Uterus (tissue), 4 donors: ENCODE data around the gene PLK5. TPM values are rescaled to one million over a fixed set of nuclear protein-coding genes. Genes with fewer than 3 reads are reported as not detected.

Experiments used
- DNase-seq, 2 donors: peaks; one replicate each; pipeline ENCODE4 v3.0.0-alpha.2; 2019 to 2020
- H3K27ac ChIP-seq, 2 donors: fragments of 200-600 bp; sonication (generic); 1 replicate in 1 of 2; 2 replicates in 1 of 2; pipeline ENCODE4 v1.5.1; 2016 to 2018
- H3K27me3 ChIP-seq, 2 donors: fragments of 200-600 bp; sonication (generic); one replicate each; pipeline ENCODE4 v1.5.1; 2018 to 2019; ENCODE audit warnings: control low read depth in 1 of 2
- H3K36me3 ChIP-seq, 2 donors: fragments of 200-600 bp; sonication (generic); one replicate each; pipeline ENCODE4 v1.5.1; 2019; ENCODE audit warnings: control low read depth in 1 of 2
- H3K4me1 ChIP-seq, 2 donors: fragments of 200-600 bp; sonication (generic); one replicate each; pipeline ENCODE4 v1.5.1; 2018 to 2019; ENCODE audit warnings: control low read depth in 1 of 2
- H3K4me3 ChIP-seq, 2 donors: fragments of 200-600 bp; sonication (generic); 1 replicate in 1 of 2; 2 replicates in 1 of 2; pipeline ENCODE4 v1.5.1; 2018 to 2019; ENCODE audit warnings: mild to moderate bottlenecking in 1 of 2
- H3K9me3 ChIP-seq, 2 donors: fragments of 200-600 bp; sonication (generic); one replicate each; pipeline ENCODE4 v1.5.1; 2019; ENCODE audit warnings: control low read depth in 1 of 2
- POLR2A ChIP-seq, 2 donors: fragments of 450-650 bp; IDR thresholded peaks; one replicate each; pipeline ENCODE4 v1.6.1; 2016; ENCODE audit warnings: antibody characterized with exemption in 2 of 2, mild to moderate bottlenecking in 1 of 2, moderate library complexity in 1 of 2
- intact Hi-C: fragments of 100-400 bp; cut with DNase I; formaldehyde crosslinking; loops from one replicate; pipeline ENCODE4 v1.15.1; 2023; ENCODE audit warnings: low total_unique reads
- total RNA-seq, 4 donors: library from RNA; depleted of rRNA in 3 of 4; stranded (reverse); fragments of >200 nt in 3 of 4; gene quantifications; one replicate each; pipeline versions ENCODE4 v1.1.0 to v1.2.4, GENCODE V29; 2014 to 2023
- TF ChIP-seq, protein P1 (sequence below), 4 experiments: fragments of 200-600 bp in 2 of 4; fragments of 450-650 bp in 2 of 4; sonication (generic) in 2 of 4; IDR thresholded peaks; one replicate each; pipeline ENCODE4 v1.5.1; 2016 to 2019; ENCODE audit warnings: antibody characterized with exemption in 4 of 4, mild to moderate bottlenecking in 2 of 4, moderate library complexity in 1 of 4
- donor health status: DM: yes; HTN: yes; CAD: no.

Gene PLK5
- total RNA-seq, 4 donors from 2014 or later = 0.21 to 2.7 TPM; not detected in 2

GRCh38 chr19:1483131-1483978 is 40.5 kb upstream of the PLK5 start:
- Histone ChIP-seq H3K9me3 (no peaks in the 10 kb centered on the region), H3K4me3 (no peak overlapping the region), H3K4me1 (peaks cover 0 to 4% of the 10 kb centered on the region in 2 donors), H3K36me3 (no peaks in the 10 kb centered on the region), H3K27me3 (no peaks in the 10 kb centered on the region), H3K27ac (no peak overlapping the region)
- no peak for TF ChIP-seq POLR2A (IDR thresholded peaks at IDR 0.05)
- TF ChIP-seq, protein P1, sequence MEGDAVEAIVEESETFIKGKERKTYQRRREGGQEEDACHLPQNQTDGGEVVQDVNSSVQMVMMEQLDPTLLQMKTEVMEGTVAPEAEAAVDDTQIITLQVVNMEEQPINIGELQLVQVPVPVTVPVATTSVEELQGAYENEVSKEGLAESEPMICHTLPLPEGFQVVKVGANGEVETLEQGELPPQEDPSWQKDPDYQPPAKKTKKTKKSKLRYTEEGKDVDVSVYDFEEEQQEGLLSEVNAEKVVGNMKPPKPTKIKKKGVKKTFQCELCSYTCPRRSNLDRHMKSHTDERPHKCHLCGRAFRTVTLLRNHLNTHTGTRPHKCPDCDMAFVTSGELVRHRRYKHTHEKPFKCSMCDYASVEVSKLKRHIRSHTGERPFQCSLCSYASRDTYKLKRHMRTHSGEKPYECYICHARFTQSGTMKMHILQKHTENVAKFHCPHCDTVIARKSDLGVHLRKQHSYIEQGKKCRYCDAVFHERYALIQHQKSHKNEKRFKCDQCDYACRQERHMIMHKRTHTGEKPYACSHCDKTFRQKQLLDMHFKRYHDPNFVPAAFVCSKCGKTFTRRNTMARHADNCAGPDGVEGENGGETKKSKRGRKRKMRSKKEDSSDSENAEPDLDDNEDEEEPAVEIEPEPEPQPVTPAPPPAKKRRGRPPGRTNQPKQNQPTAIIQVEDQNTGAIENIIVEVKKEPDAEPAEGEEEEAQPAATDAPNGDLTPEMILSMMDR (IDR thresholded peaks at IDR 0.05) = no peak
- intact Hi-C loops = no loop called here
- no peak for DNase-seq

GRCh38 chr19:1483979-1484428 is 39.9 kb upstream of the PLK5 start:
- intact Hi-C loops = no loop called here

DNA sequence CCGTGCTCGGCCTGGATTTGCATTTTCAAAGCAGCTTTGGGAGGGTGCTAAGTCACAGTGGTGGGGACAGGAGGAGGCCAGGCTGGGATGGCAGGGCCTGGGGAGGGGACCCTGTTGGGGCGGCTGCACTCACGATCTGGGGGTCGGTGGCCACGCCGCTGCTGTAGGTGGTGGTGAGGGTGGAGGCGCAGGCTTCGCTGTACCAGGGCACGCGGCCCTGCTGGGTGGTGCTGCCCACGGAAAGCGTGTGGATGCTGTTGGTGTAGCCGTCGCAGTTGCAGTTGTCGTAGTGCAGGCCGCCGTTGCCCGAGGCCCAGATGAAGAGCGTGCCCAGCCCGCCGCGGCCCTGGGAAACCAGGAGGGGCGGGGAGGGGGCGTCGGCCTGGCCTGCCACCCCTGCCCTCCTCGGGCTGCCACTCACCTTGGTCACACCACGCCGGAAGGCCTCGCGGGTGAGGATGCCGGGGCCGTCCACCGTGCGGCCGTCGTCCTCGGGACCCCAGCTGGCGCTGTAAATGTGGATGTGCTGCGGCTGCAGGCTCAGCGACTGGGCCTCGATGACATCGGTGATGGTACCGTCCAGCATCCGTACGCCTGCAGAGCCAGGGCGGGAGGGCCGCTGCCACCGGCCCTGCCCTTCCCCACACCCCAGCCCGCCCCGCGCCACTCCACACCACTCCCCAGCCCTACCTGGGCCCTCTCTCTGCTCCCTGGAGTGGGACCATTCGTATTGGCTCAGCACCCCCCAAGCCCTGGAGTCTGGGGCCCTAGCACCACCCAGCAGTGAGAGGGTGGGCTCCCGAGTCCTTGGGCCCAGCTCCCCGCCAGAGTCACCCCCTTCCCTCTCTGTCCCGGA is 36.9 kb upstream of the PLK5 start:
- Histone ChIP-seq H3K4me1 (peaks cover 0 to 6% of the 10 kb centered on the region in 2 donors), H3K27me3 (no peaks in the 10 kb centered on the region), H3K36me3 (no peaks in the 10 kb centered on the region), H3K9me3 (no peaks in the 10 kb centered on the region), H3K4me3 (no peak overlapping the region), H3K27ac (no peak overlapping the region)
- TF ChIP-seq, protein P1 (IDR thresholded peaks at IDR 0.05) = no peak
- TF ChIP-seq POLR2A (IDR thresholded peaks at IDR 0.05) = no peak
- intact Hi-C loops = no loop called here
- no peak for DNase-seq

More at GRCh38 chr19:1483979-1484428, 39.9 kb upstream of the PLK5 start:
- Histone ChIP-seq H3K4me3 (no peak overlapping the region), H3K27ac (no peak overlapping the region), H3K36me3 (no peaks in the 10 kb centered on the region), H3K4me1 (no peaks in the 10 kb centered on the region), H3K27me3 (no peaks in the 10 kb centered on the region), H3K9me3 (no peaks in the 10 kb centered on the region)
- no peak for DNase-seq
- TF ChIP-seq, protein P1 (IDR thresholded peaks at IDR 0.05) = no peak
- TF ChIP-seq POLR2A (IDR thresholded peaks at IDR 0.05) = no peak

GRCh38 chr19:1487576-1488281 is 36.1 kb upstream of the PLK5 start:
- H3K36me3 ChIP-seq = no peaks in the 10 kb centered on the region
- H3K27ac ChIP-seq = no peak overlapping the region
- TF ChIP-seq POLR2A (IDR thresholded peaks at IDR 0.05) = no peak
- TF ChIP-seq, protein P1 (IDR thresholded peaks at IDR 0.05) = no peak
- intact Hi-C loops = no loop called here
- no peaks in the 10 kb centered on the region for H3K27me3 ChIP-seq
- H3K4me3 ChIP-seq = no peak overlapping the region
- peaks cover 0 to 6% of the 10 kb centered on the region in 2 donors for H3K4me1 ChIP-seq
- no peak for DNase-seq
- H3K9me3 ChIP-seq = no peaks in the 10 kb centered on the region
